Fibroblast of lung (primary cell): ENCODE results near the gene GPER1. TPM values are rescaled to one million over a fixed set of nuclear protein-coding genes. Genes with fewer than 3 reads are reported as not detected.
A peak's percentile ranks its signal among the peaks of the same experiment; 100 is the strongest.

Experiments used
- DNase-seq, 2 donors: peaks; one replicate each; pipeline versions ENCODE4 v3.0.0 to v3.0.0-alpha.2; 2010; ENCODE audit warnings: low read depth in 2 of 2
- H2AFZ ChIP-seq: 2 replicates; pipeline ENCODE4 v1.5.1; 2012; ENCODE audit warnings: low read length, control low read depth, inconsistent platforms
- H3K27ac ChIP-seq: 2 replicates; pipeline ENCODE4 v1.5.1; 2011; ENCODE audit warnings: low read length, control low read depth; ENCODE audit not compliant: insufficient read depth
- H3K27me3 ChIP-seq: 2 replicates; pipeline ENCODE4 v1.5.1; 2011; ENCODE audit warnings: mild to moderate bottlenecking, low read length; ENCODE audit not compliant: control insufficient read depth, insufficient read depth
- H3K36me3 ChIP-seq: 2 replicates; pipeline ENCODE4 v1.5.1; 2011; ENCODE audit warnings: low read length; ENCODE audit not compliant: control insufficient read depth, insufficient read depth
- H3K4me1 ChIP-seq: 2 replicates; pipeline ENCODE4 v1.5.1; 2011; ENCODE audit warnings: low read length; ENCODE audit not compliant: control insufficient read depth, insufficient read depth; ENCODE audit errors: extremely low read depth
- H3K4me2 ChIP-seq: 2 replicates; pipeline ENCODE4 v1.5.1; 2011; ENCODE audit warnings: low read length, control low read depth; ENCODE audit not compliant: insufficient read depth; ENCODE audit errors: extremely low read depth
- H3K4me3 ChIP-seq, 4 experiments: fragments of 200-600 bp in 1 of 4; sonication (generic) in 1 of 4; replicated peaks in 1 of 4; 2 replicates each; pipeline ENCODE4 v1.5.1; 2011 to 2016; ENCODE audit warnings: low read length in 4 of 4, low read depth in 3 of 4, mild to moderate bottlenecking in 3 of 4, control low read depth in 2 of 4, inconsistent platforms in 1 of 4, mixed read lengths in 1 of 4; ENCODE audit not compliant: insufficient read depth in 1 of 4; ENCODE audit errors: control extremely low read depth in 1 of 4
- H3K79me2 ChIP-seq: 2 replicates; pipeline ENCODE4 v1.5.1; 2012; ENCODE audit warnings: mild to moderate bottlenecking, low read length, inconsistent platforms; ENCODE audit not compliant: control insufficient read depth, insufficient read depth
- H3K9ac ChIP-seq: 2 replicates; pipeline ENCODE4 v1.5.1; 2011; ENCODE audit warnings: mild to moderate bottlenecking, low read length, control low read depth; ENCODE audit not compliant: insufficient read depth
- H3K9me3 ChIP-seq: 2 replicates; pipeline ENCODE4 v1.5.1; 2012; ENCODE audit warnings: low read depth, low read length; ENCODE audit not compliant: control insufficient read depth, insufficient read depth
- H4K20me1 ChIP-seq: 2 replicates; pipeline ENCODE4 v1.5.1; 2011; ENCODE audit warnings: low read length; ENCODE audit not compliant: control insufficient read depth, insufficient read depth; ENCODE audit errors: extremely low read depth
- CTCF ChIP-seq, 2 donors: IDR thresholded peaks in 1 of 2; conservative IDR thresholded peaks in 1 of 2; 1 replicate in 1 of 2; 2 replicates in 1 of 2; pipeline ENCODE4 v1.5.1; 2011 to 2012; ENCODE audit warnings: low read length in 2 of 2, control low read depth in 1 of 2, inconsistent platforms in 1 of 2, low read depth in 1 of 2, mild to moderate bottlenecking in 1 of 2
- EZH2 ChIP-seq: IDR thresholded peaks from 2 replicates; pipeline ENCODE4 v1.5.1; 2012; ENCODE audit warnings: low read length, control low read depth, mild to moderate bottlenecking; ENCODE audit errors: missing control alignments
- polyA plus RNA-seq, 2 donors: library from polyadenylated mRNA; depleted of rRNA in 1 of 2; stranded (reverse) in 1 of 2; unstranded in 1 of 2; fragments of >200 nt; gene quantifications; 2 replicates each; pipeline ENCODE4 v1.2.1, GENCODE V29; 2011 to 2012; ENCODE audit warnings: missing spikeins in 1 of 2
- total RNA-seq: library from RNA; depleted of rRNA; stranded (reverse); fragments of >200 nt; gene quantifications from 2 replicates; pipeline ENCODE4 v1.2.1, GENCODE V29; 2014

Gene GPER1
- total and polyA plus RNA-seq, 2 donors (not counting 1 experiment from before 2014, with no cell fraction given), result 2.0 to 2.3 TPM

DNA sequence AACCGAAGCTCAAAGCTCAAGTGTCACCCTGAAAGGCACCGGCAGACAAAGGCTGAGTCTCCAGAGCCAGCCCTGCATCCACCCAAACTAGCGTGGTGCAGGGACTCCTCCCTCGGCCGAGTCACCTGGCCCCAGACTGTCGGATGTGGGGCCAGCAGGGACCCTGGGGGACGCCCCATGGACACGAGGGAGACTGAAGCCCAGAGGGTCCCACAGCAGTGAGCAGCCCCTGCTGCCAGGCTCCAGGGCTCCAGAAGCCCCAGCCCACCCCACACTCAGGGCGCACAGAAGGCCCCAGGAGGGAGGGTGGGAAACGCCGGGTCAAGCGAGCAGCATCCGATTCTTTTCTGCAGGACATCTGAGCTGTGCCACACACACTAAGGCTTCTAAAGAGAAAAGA lies 23.3 kb upstream of the GPER1 start:
- Histone ChIP-seq H4K20me1 (no peaks in the 10 kb centered on the region), H3K4me1 (no peaks in the 10 kb centered on the region), H3K9ac (no peak overlapping the region), H3K4me2 (no peak overlapping the region), H2AFZ (no peak overlapping the region), H3K36me3 (no peaks in the 10 kb centered on the region), H3K4me3 (no peak overlapping the region), H3K27me3 (no peaks in the 10 kb centered on the region), H3K9me3 (no peaks in the 10 kb centered on the region), H3K79me2 (no peaks in the 10 kb centered on the region), H3K27ac (no peak overlapping the region)
- no peak for DNase-seq
- no peak for TF ChIP-seq CTCF (conservative IDR thresholded peaks at IDR 0.05 in 1 of 2, IDR thresholded peaks at IDR 0.05 in 1 of 2; ENCODE audit: low read depth in 1 of 2, low read length in 2 of 2)
- TF ChIP-seq EZH2, result no peak

DNA sequence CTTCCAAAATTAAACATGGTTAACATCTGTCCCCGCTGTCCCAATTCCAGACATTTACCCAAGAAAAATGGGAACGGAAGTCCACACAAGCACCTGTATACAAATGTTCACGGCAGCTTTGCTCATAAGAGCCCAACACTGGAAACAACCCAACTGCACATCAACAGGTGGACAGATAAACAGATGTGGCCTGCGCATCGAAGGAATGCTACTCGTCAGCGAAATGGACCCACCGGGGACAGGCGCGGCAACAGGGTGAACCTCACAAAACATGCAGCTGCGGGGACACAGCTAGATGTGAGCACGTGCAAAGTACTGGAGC lies 22.7 kb upstream of the GPER1 start:
- TF ChIP-seq CTCF (conservative IDR thresholded peaks at IDR 0.05 in 1 of 2, IDR thresholded peaks at IDR 0.05 in 1 of 2; ENCODE audit: low read depth in 1 of 2, low read length in 2 of 2), result no peak
- no peak for TF ChIP-seq EZH2
- H3K4me2 ChIP-seq, result peak overlapping the region; percentile 25

GRCh38 chr7:1065585-1066241 lies 22.2 kb upstream of the GPER1 start:
- no peak overlapping the region for H3K9ac ChIP-seq
- peak overlapping the region; percentile 7 for H3K4me2 ChIP-seq
- H3K79me2 ChIP-seq, result no peaks in the 10 kb centered on the region
- no peaks in the 10 kb centered on the region for H3K27me3 ChIP-seq
- no peaks in the 10 kb centered on the region for H3K36me3 ChIP-seq
- no peak overlapping the region for H2AFZ ChIP-seq
- peaks cover 4% of the 10 kb centered on the region for H3K9me3 ChIP-seq
- no peaks in the 10 kb centered on the region for H3K4me1 ChIP-seq
- H3K4me3 ChIP-seq, result no peak overlapping the region
- H3K27ac ChIP-seq, result no peak overlapping the region
- DNase-seq, result peak; percentile 53 to 71
- TF ChIP-seq CTCF (conservative IDR thresholded peaks at IDR 0.05 in 1 of 2, IDR thresholded peaks at IDR 0.05 in 1 of 2; ENCODE audit: low read depth in 1 of 2, low read length in 2 of 2), result peak; percentile 73 to 83
- TF ChIP-seq EZH2, result no peak
- H4K20me1 ChIP-seq, result no peaks in the 10 kb centered on the region

More for the DNA sequence above, 22.7 kb upstream of the GPER1 start:
- DNase-seq, result no peak
- no peaks in the 10 kb centered on the region for H3K79me2 ChIP-seq
- H3K27me3 ChIP-seq, result no peaks in the 10 kb centered on the region
- H3K27ac ChIP-seq, result no peak overlapping the region
- H3K9me3 ChIP-seq, result no peaks in the 10 kb centered on the region
- no peak overlapping the region for H2AFZ ChIP-seq
- H3K4me1 ChIP-seq, result no peaks in the 10 kb centered on the region
- H3K4me3 ChIP-seq, result no peak overlapping the region
- H3K36me3 ChIP-seq, result no peaks in the 10 kb centered on the region
- no peak overlapping the region for H3K9ac ChIP-seq
- no peaks in the 10 kb centered on the region for H4K20me1 ChIP-seq
